HCT116 (cell line): Measurements from ENCODE around the gene SOS1. TPM values are rescaled to one million over a fixed set of nuclear protein-coding genes. Genes with fewer than 3 reads are reported as not detected.

Source experiments
- ATAC-seq: fragments of 200-7000 bp; cut with Tn5 transposase; 2 replicates; pipeline ENCODE4 v1.9.1; 2020; ENCODE audit warnings: mild to moderate bottlenecking, moderate library complexity
- BruUV-seq: library from RNA; stranded (reverse); fragments of 400-500 nt; replicated peaks from 2 replicates; lab custom pipeline; 2021; lab: Mats Ljungman, UMichigan
- CTCF ChIA-PET: fragments of 300-600 bp; sonication (Branson Sonifier 250); formaldehyde crosslinking; loops from one replicate; lab custom pipeline; 2021; ENCODE audit warnings: antibody characterized with exemption; lab: Charles Lee
- POLR2A ChIA-PET: fragments of 300-600, 350-600 bp; sonication (Branson Sonifier 250); formaldehyde crosslinking; loops from one replicate; lab custom pipeline; 2021; ENCODE audit warnings: antibody characterized with exemption; lab: Charles Lee
- RAD21 ChIA-PET, 2 experiments: fragments of 300-600 bp; sonication (Branson Sonifier 250); formaldehyde crosslinking; loops; one replicate each; lab custom pipeline; 2023; ENCODE audit warnings: low total read pairs in 2 of 2; ENCODE audit not compliant: uncharacterized antibody in 2 of 2, unreplicated experiment in 2 of 2, low non-redundant PET in 1 of 2; lab: Charles Lee
- DNase-seq: peaks from one replicate; pipeline ENCODE4 v3.0.0-alpha.2; 2010; ENCODE audit warnings: low read depth, low spot score
- H2AFZ ChIP-seq: fragments of 200-600 bp; shearing (Covaris generic), sonication (generic); 2 replicates; pipeline ENCODE4 v1.6.1; 2017; ENCODE audit warnings: low read depth, mixed run types, mixed read lengths, antibody characterized with exemption, low read length; ENCODE audit not compliant: poor library complexity, severe bottlenecking
- H3K27ac ChIP-seq: 2 replicates; pipeline ENCODE4 v1.5.1; 2012; ENCODE audit warnings: low read depth, low read length
- H3K27me3 ChIP-seq: fragments of 200-600 bp; sonication (generic); 2 replicates; pipeline ENCODE4 v1.6.1; 2016; ENCODE audit warnings: mixed run types, low read length, mixed read lengths; ENCODE audit not compliant: insufficient read depth
- H3K36me3 ChIP-seq, 2 experiments: fragments of 200-500 bp in 1 of 2; fragments of 200-600 bp in 1 of 2; sonication (Bioruptor generic) in 1 of 2; sonication (generic) in 1 of 2; 2 replicates each; pipeline versions ENCODE4 v1.5.1 to v1.6.1; 2014 to 2016; ENCODE audit warnings: low read length in 2 of 2, inconsistent platforms in 1 of 2, mixed read lengths in 1 of 2, mixed run types in 1 of 2; ENCODE audit not compliant: insufficient read depth in 2 of 2, control insufficient read depth in 1 of 2
- H3K4me1 ChIP-seq, 2 experiments: fragments of 200-600 bp in 1 of 2; sonication (generic) in 1 of 2; 2 replicates each; pipeline versions ENCODE4 v1.5.1 to v1.6.1; 2012 to 2017; ENCODE audit warnings: low read length in 2 of 2, inconsistent platforms in 1 of 2, mild to moderate bottlenecking in 1 of 2, mixed read lengths in 1 of 2, mixed run types in 1 of 2, moderate library complexity in 1 of 2; ENCODE audit not compliant: insufficient read depth in 2 of 2, control insufficient read depth in 1 of 2
- H3K4me2 ChIP-seq: fragments of 200-600 bp; sonication (generic); 2 replicates; pipeline ENCODE4 v1.6.1; 2017; ENCODE audit warnings: mixed run types, low read length, mixed read lengths
- H3K4me3 ChIP-seq, 2 experiments: fragments of 200-600 bp in 1 of 2; sonication (generic) in 1 of 2; replicated peaks in 1 of 2; 2 replicates each; pipeline ENCODE4 v1.5.1; 2011 to 2016; ENCODE audit warnings: low read length in 2 of 2, control low read depth in 1 of 2, low read depth in 1 of 2, mild to moderate bottlenecking in 1 of 2, mixed read lengths in 1 of 2, mixed run types in 1 of 2
- H3K79me2 ChIP-seq: fragments of 200-600 bp; sonication (generic); 2 replicates; pipeline ENCODE4 v1.6.1; 2017; ENCODE audit warnings: mild to moderate bottlenecking, mixed run types, low read length, moderate library complexity, mixed read lengths; ENCODE audit not compliant: insufficient read depth
- H3K9ac ChIP-seq: fragments of 200-600 bp; sonication (generic); 2 replicates; pipeline ENCODE4 v1.6.1; 2016; ENCODE audit warnings: low read length, mixed read lengths
- H3K9me2 ChIP-seq: fragments of 200-600 bp; sonication (generic), shearing (Covaris generic); 2 replicates; pipeline ENCODE4 v1.6.1; 2017; ENCODE audit warnings: mixed run types, mild to moderate bottlenecking, moderate library complexity; ENCODE audit not compliant: insufficient read depth
- H3K9me3 ChIP-seq, 2 experiments: fragments of 200-500 bp in 1 of 2; fragments of 200-600 bp in 1 of 2; sonication (Bioruptor generic) in 1 of 2; sonication (generic) in 1 of 2; 2 replicates each; pipeline ENCODE4 v1.6.1; 2014 to 2017; ENCODE audit warnings: low read length in 2 of 2, mixed read lengths in 2 of 2, inconsistent platforms in 1 of 2, low read depth in 1 of 2, mild to moderate bottlenecking in 1 of 2, mixed run types in 1 of 2, moderate library complexity in 1 of 2; ENCODE audit not compliant: control insufficient read depth in 1 of 2, insufficient read depth in 1 of 2
- H4K20me1 ChIP-seq: fragments of 200-600 bp; sonication (generic), shearing (Covaris generic); 2 replicates; pipeline ENCODE4 v1.6.1; 2017; ENCODE audit warnings: mixed run types, mild to moderate bottlenecking, moderate library complexity; ENCODE audit not compliant: insufficient read depth
- ATF3 ChIP-seq: IDR thresholded peaks from 2 replicates; pipeline ENCODE4 v1.6.1; 2012
- CBX3 ChIP-seq: IDR thresholded peaks from 2 replicates; pipeline ENCODE4 v1.6.1; 2012; ENCODE audit warnings: low read depth
- CEBPB ChIP-seq: IDR thresholded peaks from 2 replicates; pipeline ENCODE4 v1.6.1; 2012; ENCODE audit warnings: low read depth
- CTCF ChIP-seq, 3 experiments: fragments of 200-600 bp in 1 of 3; sonication (generic) in 1 of 3; IDR thresholded peaks in 2 of 3; conservative IDR thresholded peaks in 1 of 3; 2 replicates each; pipeline ENCODE4 v1.5.1; 2012 to 2017; ENCODE audit warnings: low read depth in 2 of 3, low read length in 2 of 3, antibody characterized with exemption in 1 of 3, borderline replicate concordance in 1 of 3, control low read depth in 1 of 3, mild to moderate bottlenecking in 1 of 3, mixed read lengths in 1 of 3, mixed run types in 1 of 3, moderate library complexity in 1 of 3; ENCODE audit not compliant: insufficient read depth in 1 of 3
- EGR1 ChIP-seq: IDR thresholded peaks from 2 replicates; pipeline ENCODE4 v1.6.1; 2012; ENCODE audit warnings: low read depth
- ELF1 ChIP-seq: IDR thresholded peaks from 2 replicates; pipeline ENCODE4 v1.6.1; 2012; ENCODE audit warnings: low read depth, borderline replicate concordance
- EZH2 ChIP-seq: fragments of 200-600 bp; sonication (generic); IDR thresholded peaks from 2 replicates; pipeline ENCODE4 v1.6.1; 2017; ENCODE audit warnings: antibody characterized with exemption, mixed run types
- EZH2phosphoT487 ChIP-seq: fragments of 200-600 bp; IDR thresholded peaks from 2 replicates; pipeline ENCODE4 v1.6.1; 2018; ENCODE audit warnings: antibody characterized with exemption, borderline replicate concordance
- FOSL1 ChIP-seq: IDR thresholded peaks from 2 replicates; pipeline ENCODE4 v1.6.1; 2012; ENCODE audit warnings: low read depth
- JUND ChIP-seq: IDR thresholded peaks from 2 replicates; pipeline ENCODE4 v1.6.1; 2012
- POLR2A ChIP-seq: IDR thresholded peaks from 2 replicates; pipeline ENCODE4 v1.7.0; 2011; ENCODE audit warnings: borderline replicate concordance; ENCODE audit not compliant: insufficient read depth, insufficient read length; ENCODE audit errors: extremely low read depth
- POLR2AphosphoS5 ChIP-seq: IDR thresholded peaks from 2 replicates; pipeline ENCODE4 v1.6.1; 2011; ENCODE audit warnings: mild to moderate bottlenecking, low read depth, low read length, moderate library complexity
- REST ChIP-seq: IDR thresholded peaks from 2 replicates; pipeline ENCODE4 v1.6.1; 2012; ENCODE audit warnings: low read depth
- SIN3A ChIP-seq: IDR thresholded peaks from 2 replicates; pipeline ENCODE4 v1.6.1; 2012; ENCODE audit warnings: low read depth
- SP1 ChIP-seq: IDR thresholded peaks from 2 replicates; pipeline ENCODE4 v1.6.1; 2012; ENCODE audit warnings: low read depth
- SRF ChIP-seq: IDR thresholded peaks from 2 replicates; pipeline ENCODE4 v1.6.1; 2012; ENCODE audit warnings: low read depth
- ZFX ChIP-seq: fragments of 450-650 bp; IDR thresholded peaks from 2 replicates; pipeline ENCODE4 v1.6.1; 2017
- ZNF274 ChIP-seq: fragments of 200-500 bp; sonication (Bioruptor generic); IDR thresholded peaks from 2 replicates; pipeline ENCODE4 v1.6.1; 2014; ENCODE audit warnings: mild to moderate bottlenecking, low read depth, low read length, inconsistent platforms
- intact Hi-C: fragments of 100-400 bp; cut with micrococcal nuclease; formaldehyde crosslinking; loops from 2 replicates; pipeline ENCODE4 v1.10.0; 2022
- total RNA-seq: library from RNA; stranded (reverse); gene quantifications from one replicate; pipeline ENCODE4 v1.2.1, GENCODE V29; 2021; ENCODE audit not compliant: unreplicated experiment
- TF ChIP-seq, protein P1 (sequence below): IDR thresholded peaks from 2 replicates; pipeline ENCODE4 v1.6.1; 2012

The SOS1 gene
- total RNA-seq, 1 experiment from 2014 or later, result 19.4 TPM

DNA sequence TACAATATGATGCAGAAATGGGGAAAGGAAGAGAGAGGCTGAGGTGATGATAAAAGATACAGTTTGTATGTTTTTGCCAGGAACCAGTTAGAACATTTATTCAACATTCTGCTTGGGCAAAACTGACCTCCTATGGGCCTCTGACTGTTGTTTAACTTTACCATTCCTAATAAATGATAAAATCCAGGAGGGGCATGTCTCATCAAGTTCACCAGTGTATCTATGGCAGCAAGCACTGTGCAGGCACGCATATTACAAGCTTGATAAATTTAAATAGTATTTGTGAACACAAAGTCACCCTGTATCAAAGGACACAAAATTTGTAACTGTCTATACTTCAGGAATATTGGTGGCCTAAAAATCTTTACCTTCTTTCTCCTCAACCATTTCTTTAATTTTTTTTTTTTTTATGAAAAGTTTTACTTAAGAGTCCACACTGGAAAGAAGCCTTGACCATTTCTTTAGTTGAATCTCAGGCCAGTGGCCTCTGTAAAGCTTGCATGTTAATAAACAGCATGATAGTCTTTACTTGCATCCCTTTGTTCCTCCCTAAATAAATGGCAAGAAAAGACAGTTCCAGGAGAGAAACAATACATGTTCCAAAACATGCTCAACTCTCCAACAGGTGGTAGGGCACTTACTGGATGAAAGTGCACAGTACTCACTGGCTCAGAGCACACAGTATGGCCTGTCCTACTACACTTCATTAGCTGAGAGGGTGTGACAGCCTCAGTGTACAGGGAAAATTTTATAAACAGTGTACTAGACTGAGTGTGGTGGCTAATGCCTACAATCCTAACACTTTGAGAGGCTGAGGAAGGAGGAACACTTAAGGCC lies 52.3 kb downstream of the SOS1 start (continued):
- TF ChIP-seq CBX3, result no peak
- no peak for TF ChIP-seq SIN3A
- no peak for TF ChIP-seq JUND
- TF ChIP-seq, protein P1, sequence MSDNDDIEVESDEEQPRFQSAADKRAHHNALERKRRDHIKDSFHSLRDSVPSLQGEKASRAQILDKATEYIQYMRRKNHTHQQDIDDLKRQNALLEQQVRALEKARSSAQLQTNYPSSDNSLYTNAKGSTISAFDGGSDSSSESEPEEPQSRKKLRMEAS, result no peak
- TF ChIP-seq POLR2AphosphoS5, result no peak
- no peak for TF ChIP-seq SRF
- no peak for TF ChIP-seq ZFX
- no peak for TF ChIP-seq CEBPB
- no peak for TF ChIP-seq EZH2phosphoT487

- no peaks in the 10 kb centered on the region for H3K9me3 ChIP-seq
- no peak for DNase-seq
- intact Hi-C loops, result loop anchor here (10.0 kb wide), 1 partner anchor 659 kb away; no protein-coding TSS in a partner anchor
- TF ChIP-seq EZH2 (no peak), CBX3 (no peak), ATF3 (no peak), SRF (no peak), CEBPB (no peak), REST (no peak), POLR2AphosphoS5 (no peak), ZNF274 (no peak), SP1 (no peak), CTCF (IDR thresholded peaks at IDR 0.05 in 2 of 3, conservative IDR thresholded peaks at IDR 0.05 in 1 of 3; ENCODE audit: borderline replicate concordance in 1 of 3, insufficient read depth in 1 of 3, low read depth in 2 of 3, low read length in 2 of 3) (no peak), POLR2A (no peak), FOSL1 (no peak), EZH2phosphoT487 (no peak), SIN3A (no peak), ELF1 (no peak), EGR1 (no peak)
- TF ChIP-seq, protein P1, result no peak
- TF ChIP-seq, all 23 proteins: peak for 0
- Histone ChIP-seq H3K9me2 (no peaks in the 10 kb centered on the region), H3K27ac (no peak overlapping the region), H4K20me1 (no peaks in the 10 kb centered on the region), H3K79me2 (no peaks in the 10 kb centered on the region), H3K9ac (no peak overlapping the region), H3K4me3 (no peak overlapping the region), H3K4me2 (no peak overlapping the region), H2AFZ (no peak overlapping the region), H3K27me3 (no peaks in the 10 kb centered on the region), H3K36me3 (no peaks in the 10 kb centered on the region), H3K4me1 (no peaks in the 10 kb centered on the region)
- ChIA-PET POLR2A (no interaction called here), CTCF (interaction anchor here (1.0 kb wide), 1 partner anchor 162 kb away, joined by 3 read pairs; no protein-coding TSS in a partner anchor), RAD21 (no interaction called here)
- no peak for ATAC-seq
- no TSS peak for BruUV-seq
Measured at GRCh38 chr2:39065616-39066015, 55.2 kb downstream of the SOS1 start.
